ES-I3 (cell line): ENCODE results near the gene ASB10.
A peak's percentile ranks its signal among the peaks of the same experiment; 100 is the strongest.

Experiments used
- H3K36me3 ChIP-seq: 2 replicates; pipeline ENCODE4 v1.6.1; 2013; ENCODE audit warnings: mild to moderate bottlenecking, low read length, control low read depth, moderate library complexity; ENCODE audit not compliant: insufficient read depth
- H3K4me1 ChIP-seq: 2 replicates; pipeline ENCODE4 v1.6.1; 2013; ENCODE audit warnings: mild to moderate bottlenecking, control low read depth, low read length; ENCODE audit not compliant: insufficient read depth
- H3K9ac ChIP-seq: 2 replicates; pipeline ENCODE4 v1.6.1; 2013; ENCODE audit warnings: low read depth, mild to moderate bottlenecking, low read length, moderate library complexity
- H3K9me3 ChIP-seq: 2 replicates; pipeline ENCODE4 v1.6.1; 2013; ENCODE audit warnings: mild to moderate bottlenecking, low read length, moderate library complexity; ENCODE audit not compliant: control insufficient read depth, insufficient read depth

The ASB10 gene, protein sequence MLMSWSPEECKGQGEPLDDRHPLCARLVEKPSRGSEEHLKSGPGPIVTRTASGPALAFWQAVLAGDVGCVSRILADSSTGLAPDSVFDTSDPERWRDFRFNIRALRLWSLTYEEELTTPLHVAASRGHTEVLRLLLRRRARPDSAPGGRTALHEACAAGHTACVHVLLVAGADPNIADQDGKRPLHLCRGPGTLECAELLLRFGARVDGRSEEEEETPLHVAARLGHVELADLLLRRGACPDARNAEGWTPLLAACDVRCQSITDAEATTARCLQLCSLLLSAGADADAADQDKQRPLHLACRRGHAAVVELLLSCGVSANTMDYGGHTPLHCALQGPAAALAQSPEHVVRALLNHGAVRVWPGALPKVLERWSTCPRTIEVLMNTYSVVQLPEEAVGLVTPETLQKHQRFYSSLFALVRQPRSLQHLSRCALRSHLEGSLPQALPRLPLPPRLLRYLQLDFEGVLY

GRCh38 chr7:151186640-151187408, at the start of gene ASB10:
Gene ASB10, minus strand, starts transcription at chr7:151187250. Its CDS starts 120 bp downstream, at chr7:151187130.
- Histone ChIP-seq H3K9me3 (peaks cover 3% of the 10 kb centered on the region; the same call in 1 of the 2 replicates), H3K4me1 (no peaks in the 10 kb centered on the region), H3K9ac (no peak within 1 kb of the TSS), H3K36me3 (no peaks in the 10 kb centered on the region)

DNA sequence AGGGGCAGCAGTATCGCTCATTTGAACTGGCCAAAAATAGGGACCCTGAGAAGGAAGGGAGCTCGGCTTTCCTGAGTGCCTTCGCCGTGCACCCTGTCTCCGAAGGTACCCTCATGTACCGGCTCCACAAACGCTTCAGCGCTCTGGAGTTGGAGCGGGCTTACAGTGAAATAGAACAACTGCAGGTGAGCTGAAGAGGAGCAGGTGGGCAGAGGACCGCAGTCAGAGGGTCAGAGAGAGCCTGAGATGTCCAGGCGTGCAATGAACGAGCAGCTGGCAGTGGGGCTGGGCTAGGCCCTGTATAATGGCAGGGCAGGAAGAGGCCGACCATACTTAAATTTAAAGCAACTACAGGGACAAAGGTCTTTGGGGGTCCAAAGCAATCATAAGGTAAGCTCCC, 49.4 kb upstream of the ASB10 start:
- H3K9ac ChIP-seq, result no peak overlapping the region
- no peaks in the 10 kb centered on the region for H3K9me3 ChIP-seq
- peaks cover 8% of the 10 kb centered on the region for H3K36me3 ChIP-seq
- H3K4me1 ChIP-seq, result no peaks in the 10 kb centered on the region; the same call in 1 of the 2 replicates

DNA sequence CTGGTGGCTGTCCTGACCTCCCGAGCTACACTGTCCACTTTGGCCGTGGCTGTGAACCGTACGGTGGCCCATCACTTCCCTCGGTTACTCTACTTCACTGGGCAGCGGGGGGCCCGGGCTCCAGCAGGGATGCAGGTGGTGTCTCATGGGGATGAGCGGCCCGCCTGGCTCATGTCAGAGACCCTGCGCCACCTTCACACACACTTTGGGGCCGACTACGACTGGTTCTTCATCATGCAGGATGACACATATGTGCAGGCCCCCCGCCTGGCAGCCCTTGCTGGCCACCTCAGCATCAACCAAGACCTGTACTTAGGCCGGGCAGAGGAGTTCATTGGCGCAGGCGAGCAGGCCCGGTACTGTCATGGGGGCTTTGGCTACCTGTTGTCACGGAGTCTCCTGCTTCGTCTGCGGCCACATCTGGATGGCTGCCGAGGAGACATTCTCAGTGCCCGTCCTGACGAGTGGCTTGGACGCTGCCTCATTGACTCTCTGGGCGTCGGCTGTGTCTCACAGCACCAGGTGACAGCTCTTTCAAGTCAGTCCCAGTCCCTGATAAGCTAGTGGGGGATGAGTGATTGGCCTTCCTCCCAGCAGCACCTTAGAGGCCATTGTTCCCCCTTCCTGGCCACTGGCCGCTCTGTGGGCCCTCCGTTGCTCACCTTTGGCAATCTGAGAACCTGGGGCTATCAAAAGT, 48.2 kb upstream of the ASB10 start:
- Histone ChIP-seq H3K9me3 (no peaks in the 10 kb centered on the region), H3K4me1 (no peaks in the 10 kb centered on the region; the same call in 1 of the 2 replicates), H3K36me3 (peaks cover 8% of the 10 kb centered on the region), H3K9ac (no peak overlapping the region)

DNA sequence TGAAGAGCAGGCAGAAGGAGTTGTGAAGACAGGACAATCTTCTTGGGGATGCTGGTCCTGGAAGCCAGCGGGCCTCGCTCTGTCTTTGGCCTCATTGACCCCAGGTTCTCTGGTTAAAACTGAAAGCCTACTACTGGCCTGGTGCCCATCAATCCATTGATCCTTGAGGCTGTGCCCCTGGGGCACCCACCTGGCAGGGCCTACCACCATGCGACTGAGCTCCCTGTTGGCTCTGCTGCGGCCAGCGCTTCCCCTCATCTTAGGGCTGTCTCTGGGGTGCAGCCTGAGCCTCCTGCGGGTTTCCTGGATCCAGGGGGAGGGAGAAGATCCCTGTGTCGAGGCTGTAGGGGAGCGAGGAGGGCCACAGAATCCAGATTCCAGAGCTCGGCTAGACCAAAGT, 46.8 kb upstream of the ASB10 start:
- peaks cover 8% of the 10 kb centered on the region for H3K36me3 ChIP-seq
- H3K9ac ChIP-seq, result peak overlapping the region; percentile 84; the same call in 1 of the 2 replicates
- no peaks in the 10 kb centered on the region for H3K9me3 ChIP-seq
- H3K4me1 ChIP-seq, result no peaks in the 10 kb centered on the region; the same call in 1 of the 2 replicates

DNA sequence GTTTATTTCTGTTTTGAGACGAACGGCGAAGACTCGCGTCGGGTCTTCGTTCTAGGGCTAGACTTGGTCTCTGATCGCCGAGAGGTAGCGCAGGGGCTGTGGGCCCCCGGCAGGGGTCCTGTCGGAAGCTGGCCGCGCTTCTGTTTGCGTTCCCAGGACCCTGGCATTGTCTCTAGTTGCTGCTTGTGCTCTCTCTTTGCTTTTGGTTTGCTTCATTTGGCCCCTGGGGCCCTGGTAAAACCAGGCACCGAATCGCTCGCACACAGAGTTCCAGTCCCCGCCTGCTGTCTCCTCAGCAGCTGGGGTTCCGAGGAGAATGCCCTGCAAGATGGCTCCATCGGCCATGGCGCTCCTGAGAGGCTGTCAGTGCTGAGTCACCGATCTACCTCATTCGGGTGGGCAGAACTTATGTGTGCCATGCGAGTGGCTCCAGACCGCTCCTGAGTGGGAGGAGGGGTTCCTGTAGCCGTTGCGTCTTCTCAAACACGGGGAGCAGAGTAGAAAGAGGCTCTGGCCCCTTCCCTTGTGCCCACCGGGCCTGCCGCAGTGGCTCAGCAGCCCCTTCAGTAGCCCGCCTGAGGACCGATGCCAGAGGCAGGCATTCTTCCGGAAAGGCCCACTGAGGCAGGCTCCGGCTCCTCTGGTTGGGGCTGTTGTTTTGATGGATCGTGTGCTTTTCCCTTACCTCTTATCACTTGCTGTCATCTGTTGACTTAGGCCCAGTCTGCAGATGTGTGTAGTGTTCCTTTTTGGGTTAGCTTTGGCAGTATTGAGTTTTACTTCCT, 46.1 kb upstream of the ASB10 start:
- no peaks in the 10 kb centered on the region for H3K9me3 ChIP-seq
- H3K4me1 ChIP-seq, result no peaks in the 10 kb centered on the region; the same call in 1 of the 2 replicates
- H3K9ac ChIP-seq, result peak overlapping the region; percentile 84
- H3K36me3 ChIP-seq, result peaks cover 8% of the 10 kb centered on the region

- no peaks in the 10 kb centered on the region; the same call in 1 of the 2 replicates for H3K4me1 ChIP-seq
Observed at GRCh38 chr7:151232091-151232916, 45.3 kb upstream of the ASB10 start, which contains the start of gene CHPF2. Gene CHPF2, plus strand, starts transcription at chr7:151232483. Its CDS starts 1,529 bp downstream, at chr7:151234012.

GRCh38 chr7:151231080-151231479, 44.0 kb upstream of the ASB10 start:
- no peaks in the 10 kb centered on the region; the same call in 1 of the 2 replicates for H3K36me3 ChIP-seq
- no peak overlapping the region for H3K9ac ChIP-seq
- H3K9me3 ChIP-seq, result no peaks in the 10 kb centered on the region
- H3K4me1 ChIP-seq, result no peaks in the 10 kb centered on the region; the same call in 1 of the 2 replicates

More at GRCh38 chr7:151232091-151232916, 45.3 kb upstream of the ASB10 start, which contains the start of gene CHPF2:
- H3K9ac ChIP-seq, result peak within 1 kb of the TSS; percentile 84
- no peaks in the 10 kb centered on the region for H3K9me3 ChIP-seq
- peaks cover 8% of the 10 kb centered on the region for H3K36me3 ChIP-seq

GRCh38 chr7:151229249-151229648, 42.2 kb upstream of the ASB10 start:
- Histone ChIP-seq H3K9me3 (no peaks in the 10 kb centered on the region), H3K4me1 (no peaks in the 10 kb centered on the region; the same call in 1 of the 2 replicates), H3K9ac (no peak overlapping the region), H3K36me3 (peaks cover 3% of the 10 kb centered on the region)

GRCh38 chr7:151228024-151228866, 41.2 kb upstream of the ASB10 start:
- Histone ChIP-seq H3K9me3 (no peaks in the 10 kb centered on the region), H3K36me3 (peaks cover 4% of the 10 kb centered on the region; the same call in 1 of the 2 replicates), H3K9ac (peak overlapping the region; percentile 95), H3K4me1 (no peaks in the 10 kb centered on the region)

GRCh38 chr7:151226875-151227782, 40.1 kb upstream of the ASB10 start, which contains the start of gene ABCF2:
Gene ABCF2, minus strand, starts transcription at chr7:151227205. Its CDS starts 747 bp downstream, at chr7:151226458.
- Histone ChIP-seq H3K36me3 (peaks cover 4% of the 10 kb centered on the region), H3K9me3 (no peaks in the 10 kb centered on the region), H3K4me1 (no peaks in the 10 kb centered on the region), H3K9ac (peak within 1 kb of the TSS; percentile 95)

DNA sequence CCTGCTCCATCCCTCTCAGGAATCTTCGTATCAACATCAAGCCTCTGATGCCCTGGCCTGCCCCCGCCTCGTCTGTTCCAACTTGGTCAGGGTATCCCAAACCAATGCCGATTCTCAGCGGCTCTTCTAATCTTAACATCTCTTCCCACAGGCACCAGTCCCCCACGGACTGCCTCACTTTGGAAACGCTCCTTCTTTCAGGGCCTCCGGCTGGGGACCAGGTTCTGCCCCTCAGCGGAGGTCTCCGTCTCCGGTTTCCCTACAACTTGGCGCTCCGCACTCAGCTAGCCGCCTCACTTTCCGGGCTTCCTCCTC, 39.5 kb upstream of the ASB10 start:
- peak overlapping the region; percentile 95 for H3K9ac ChIP-seq
- H3K4me1 ChIP-seq, result no peaks in the 10 kb centered on the region
- H3K9me3 ChIP-seq, result no peaks in the 10 kb centered on the region
- H3K36me3 ChIP-seq, result peaks cover 9% of the 10 kb centered on the region
